ENCODE results near the gene CA11. TPM values are rescaled to one million over a fixed set of nuclear protein-coding genes. Genes with fewer than 3 reads are reported as not detected.
"Not testable (repeated sequence)": the region's sequence is repeated elsewhere in the genome, so short reads cannot be mapped to it uniquely, and the experiment has no call there.

The CA11 gene
- total RNA-seq, 1 experiment from 2014 or later: 2.3 TPM

- DNase-seq (ENCODE audit: low spot score): no peak
Measured at GRCh38 chr19:48669903-48670668, 24.1 kb upstream of the CA11 start.

- no peak for DNase-seq (ENCODE audit: low spot score)
Measured at GRCh38 chr19:48668761-48669160, 22.8 kb upstream of the CA11 start.

DNA sequence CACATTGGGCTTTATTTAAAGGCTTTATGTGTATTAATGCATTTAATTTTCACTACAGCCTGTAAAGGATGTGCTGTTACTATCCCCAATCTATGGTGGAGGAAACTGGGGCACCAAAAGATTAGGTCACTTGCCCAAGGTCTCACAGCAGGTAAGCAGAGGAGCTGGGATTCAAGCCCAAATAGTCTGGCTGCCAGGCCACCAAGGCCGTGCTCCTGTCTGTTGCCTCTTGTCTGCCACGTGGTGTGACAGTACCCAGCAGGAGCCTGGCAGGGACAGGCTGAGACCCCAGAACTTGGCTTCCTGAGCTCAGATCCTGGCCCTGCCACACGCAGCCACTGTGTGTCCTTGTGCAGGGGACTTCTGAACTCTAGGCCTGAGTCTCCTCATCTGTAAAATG lies 22.3 kb upstream of the CA11 start:
- no peak for DNase-seq (ENCODE audit: low spot score)

- DNase-seq (ENCODE audit: low spot score): no peak
Measured at GRCh38 chr19:48665786-48666185, 19.8 kb upstream of the CA11 start.

DNA sequence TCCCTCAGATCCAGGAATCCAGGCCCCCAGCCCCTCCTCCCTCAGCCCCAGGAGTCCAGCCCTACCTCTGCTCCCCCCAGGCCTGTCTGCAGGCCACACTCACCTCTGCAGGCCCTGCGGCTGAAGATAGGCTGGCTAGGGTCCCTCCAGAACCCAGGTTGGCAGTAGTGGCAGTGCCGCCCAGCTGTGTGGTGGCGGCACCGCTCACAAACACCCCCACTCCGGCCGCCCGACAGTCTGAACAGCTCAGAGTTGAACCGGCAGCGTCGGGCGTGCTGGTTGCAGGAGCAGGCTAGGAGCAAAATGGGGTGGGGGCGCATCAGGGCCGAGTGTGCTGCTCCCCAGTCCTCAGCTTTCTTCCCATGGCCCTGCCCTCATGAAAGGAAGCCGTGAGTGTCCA lies 18.5 kb upstream of the CA11 start:
- DNase-seq (ENCODE audit: low spot score): no peak

DNA sequence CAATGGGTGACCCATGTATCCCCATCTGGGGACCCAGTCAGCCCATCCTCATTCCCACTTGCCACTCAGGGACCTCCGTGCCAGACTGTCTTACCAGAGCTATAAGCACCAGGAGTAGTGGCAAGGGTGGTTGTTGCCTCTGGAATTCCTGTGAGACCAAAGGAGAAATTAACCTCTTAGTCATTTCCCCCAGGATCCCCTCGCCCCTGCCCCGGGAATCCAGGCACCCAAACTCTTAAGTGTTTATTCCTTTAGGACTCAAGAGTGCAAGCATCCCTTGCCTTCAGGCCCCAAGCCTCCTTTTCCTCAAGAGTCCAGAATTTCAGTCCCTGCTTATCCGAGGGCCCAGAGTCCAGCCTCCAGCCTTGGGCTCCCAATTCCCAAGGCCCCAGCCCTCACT lies 17.7 kb upstream of the CA11 start:
- no peak for DNase-seq (ENCODE audit: low spot score)

DNA sequence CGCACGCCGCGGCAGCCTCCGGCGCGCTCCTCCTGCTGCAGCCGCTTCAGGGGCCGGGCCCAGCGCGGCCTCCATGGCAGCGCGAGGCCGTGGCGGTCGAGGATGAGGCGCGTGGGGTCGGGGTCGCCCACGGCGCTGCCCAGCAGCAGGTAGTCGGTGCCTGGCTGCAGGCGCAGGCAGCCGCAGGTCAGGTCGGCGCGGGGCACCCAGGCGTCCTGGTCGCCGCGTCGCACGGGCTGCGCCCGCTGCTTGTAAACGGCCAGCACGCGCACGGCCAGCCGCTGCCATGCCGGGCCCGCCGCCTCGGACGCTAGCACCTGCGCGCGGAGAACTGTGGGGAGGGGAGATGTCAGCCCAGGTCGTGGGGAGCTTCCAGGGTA lies 15.7 kb upstream of the CA11 start:
- no peak for DNase-seq (ENCODE audit: low spot score)

DNA sequence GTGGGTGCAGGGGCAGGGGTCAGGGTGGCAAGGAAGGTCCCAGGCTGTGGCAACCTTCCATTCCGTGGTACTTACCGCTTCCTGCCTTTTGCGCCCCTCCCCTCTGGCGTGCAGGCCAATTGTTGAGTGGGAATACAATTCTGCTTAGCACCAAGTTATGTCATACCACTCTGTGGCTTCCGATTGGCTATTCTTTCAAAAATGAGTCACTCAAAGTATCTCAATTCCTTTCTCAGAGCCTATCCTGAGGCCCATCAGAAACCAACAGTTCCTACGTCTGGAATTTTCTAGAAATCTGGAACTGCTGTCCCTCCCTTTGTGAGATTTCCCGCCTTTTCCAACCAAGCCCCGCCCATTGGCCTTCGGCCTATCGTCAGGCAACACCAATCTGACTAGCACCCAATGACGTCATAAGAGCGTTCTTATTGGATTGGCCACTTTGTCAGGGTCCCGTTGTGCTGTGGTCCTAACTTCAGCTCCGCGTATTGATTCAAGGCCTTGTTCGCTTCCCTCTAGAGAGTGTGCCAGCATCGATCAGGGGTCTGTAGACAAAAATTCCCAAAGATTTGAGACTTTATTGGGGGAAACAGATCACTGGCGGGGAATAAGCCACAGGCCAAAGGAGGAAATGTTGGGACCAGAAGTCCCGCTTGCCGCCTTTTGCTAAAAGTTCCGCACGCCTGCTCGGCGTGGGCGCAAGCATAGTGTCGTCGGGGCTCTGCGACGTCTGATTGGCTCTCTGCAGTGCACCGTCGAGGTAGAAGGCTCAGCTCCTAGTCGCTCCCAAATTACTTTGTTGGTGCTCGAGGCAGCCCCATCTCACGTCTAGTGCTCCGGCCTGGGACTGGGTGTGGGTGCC lies 15.1 kb upstream of the CA11 start:
- DNase-seq (ENCODE audit: low spot score): peak; percentile 84

DNA sequence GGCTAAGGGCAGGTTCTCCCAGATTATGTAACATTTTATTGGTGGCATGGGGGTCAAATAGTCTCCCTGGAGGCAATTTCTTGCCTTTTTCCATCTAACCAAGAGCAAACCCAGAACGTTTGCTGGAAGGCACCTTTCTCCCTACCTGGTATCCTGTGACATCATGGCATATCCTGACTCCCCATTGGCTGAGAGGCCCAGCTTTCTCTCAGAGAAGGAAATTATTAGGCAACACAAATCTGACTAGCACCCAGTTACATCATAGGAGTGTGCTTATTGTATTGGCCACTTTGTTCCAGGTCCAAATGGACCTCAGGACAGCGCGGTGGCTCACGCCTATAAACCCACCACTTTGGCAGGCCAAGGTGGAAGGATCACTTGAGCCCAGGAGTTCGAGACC lies 13.8 kb upstream of the CA11 start:
- peak; percentile 57 for DNase-seq (ENCODE audit: low spot score)

GRCh38 chr19:48658483-48658882 lies 12.5 kb upstream of the CA11 start:
- no peak for DNase-seq (ENCODE audit: low spot score)

DNA sequence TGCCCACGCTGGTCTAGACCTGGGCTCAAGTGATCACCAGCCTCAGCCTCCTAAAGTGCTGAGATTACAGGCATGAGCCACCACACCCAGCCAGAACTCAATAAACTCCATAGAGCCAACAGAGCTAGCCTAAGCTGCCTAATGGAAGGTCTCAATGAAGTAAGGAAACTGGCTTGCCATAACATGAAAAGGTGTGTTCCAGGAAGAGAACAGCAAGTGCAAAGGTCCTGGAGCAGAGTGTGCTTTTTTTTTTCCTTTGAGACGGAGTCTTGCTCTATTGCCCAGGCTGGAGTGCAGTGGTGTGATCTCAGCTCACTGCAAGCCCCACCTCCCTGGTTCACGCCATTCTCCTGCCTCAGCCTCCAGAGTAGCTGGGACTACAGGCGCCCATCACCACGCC lies 11.8 kb upstream of the CA11 start:
- DNase-seq (ENCODE audit: low spot score): not testable (repeated sequence)

- DNase-seq (ENCODE audit: low spot score): peak; percentile 86
Measured at GRCh38 chr19:48656840-48657474, 11.0 kb upstream of the CA11 start.

GRCh38 chr19:48654299-48655059 lies 8.5 kb upstream of the CA11 start:
- DNase-seq (ENCODE audit: low spot score): no peak

DNA sequence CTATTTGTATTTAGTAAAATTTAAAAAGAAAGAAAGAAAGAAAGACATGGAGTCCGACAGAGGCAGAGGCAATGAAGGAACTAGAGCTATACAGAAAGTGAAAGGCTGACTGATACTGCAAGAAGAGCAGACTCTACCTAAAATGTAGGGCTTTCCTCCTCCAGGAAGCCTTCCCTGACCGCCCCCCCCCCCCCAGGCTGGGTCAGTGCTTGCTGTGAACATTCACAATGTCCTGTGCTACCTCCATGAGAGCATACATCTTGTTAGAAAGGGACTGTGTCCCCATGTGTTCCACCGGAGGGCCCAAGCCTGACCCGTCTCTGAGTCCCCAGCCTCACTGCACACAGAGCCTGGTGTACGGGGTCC lies 5.7 kb upstream of the CA11 start:
- DNase-seq (ENCODE audit: low spot score): no peak

- DNase-seq (ENCODE audit: low spot score): no peak
Measured at GRCh38 chr19:48650974-48651682, 5.1 kb upstream of the CA11 start.

DNA sequence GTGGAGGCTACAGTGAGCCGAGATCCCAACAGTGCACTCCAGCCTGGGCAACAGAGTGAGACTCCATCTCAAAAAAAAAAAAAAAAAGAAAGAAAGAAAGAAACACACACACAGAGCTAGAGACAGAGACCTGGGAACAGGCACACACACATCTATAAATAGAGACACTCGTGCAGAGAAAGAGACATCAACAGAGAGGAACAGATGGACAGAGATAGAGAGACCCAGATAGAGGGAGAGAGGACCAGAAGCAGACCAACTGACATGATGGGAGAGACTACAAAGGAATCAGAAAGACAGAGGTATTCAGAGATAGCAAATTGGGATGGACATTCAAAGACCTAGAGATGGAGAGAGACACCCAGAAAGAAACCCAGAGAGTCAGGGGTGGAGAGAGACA lies 2.1 kb upstream of the CA11 start:
- DNase-seq (ENCODE audit: low spot score): no peak

DNA sequence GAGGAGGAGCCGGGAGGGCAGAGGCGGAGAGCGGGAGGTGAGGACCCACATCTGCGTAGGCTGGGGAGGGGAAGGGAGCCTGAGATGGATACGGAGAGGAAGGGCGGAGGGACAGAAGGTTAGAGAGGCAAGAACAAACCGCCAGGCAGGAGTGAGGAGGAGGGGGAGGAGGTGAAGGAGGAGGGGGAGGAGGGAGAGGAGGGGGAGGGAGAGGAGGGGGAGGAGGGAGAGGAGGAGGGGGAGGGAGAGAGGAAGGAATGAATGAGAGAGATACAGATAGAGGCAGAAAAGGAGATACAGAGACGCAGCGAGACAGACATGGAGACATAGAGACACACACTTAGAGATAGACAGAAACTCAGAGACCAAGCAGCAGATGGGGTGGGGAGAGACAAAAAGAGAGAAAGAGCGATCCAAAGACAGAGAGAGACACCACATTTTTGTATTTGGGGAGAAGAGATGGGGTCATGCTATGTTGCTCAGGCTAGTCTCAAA lies 782 bp upstream of the CA11 start:
- DNase-seq (ENCODE audit: low spot score): no peak

DNA sequence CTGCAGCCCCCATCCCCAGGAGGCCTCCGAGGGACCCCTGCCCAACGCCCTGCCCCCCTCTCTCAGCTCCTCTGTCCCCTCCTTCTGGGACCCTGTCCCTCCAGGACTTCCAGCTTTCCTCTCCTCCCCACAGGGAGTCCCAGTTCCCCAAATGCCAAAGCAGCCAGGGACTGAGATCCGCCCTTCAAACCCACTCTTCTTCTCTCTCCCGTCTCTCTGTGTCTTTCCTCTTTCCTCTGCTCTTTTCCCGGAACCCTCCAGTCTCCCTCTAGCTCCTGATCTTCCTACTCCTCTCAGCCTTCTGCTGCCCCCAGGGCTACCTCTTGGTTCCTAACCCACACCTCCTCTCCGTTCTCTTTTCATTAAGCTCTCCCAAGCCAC lies 377 bp downstream of the CA11 start:
- no peak for DNase-seq (ENCODE audit: low spot score)

DNA sequence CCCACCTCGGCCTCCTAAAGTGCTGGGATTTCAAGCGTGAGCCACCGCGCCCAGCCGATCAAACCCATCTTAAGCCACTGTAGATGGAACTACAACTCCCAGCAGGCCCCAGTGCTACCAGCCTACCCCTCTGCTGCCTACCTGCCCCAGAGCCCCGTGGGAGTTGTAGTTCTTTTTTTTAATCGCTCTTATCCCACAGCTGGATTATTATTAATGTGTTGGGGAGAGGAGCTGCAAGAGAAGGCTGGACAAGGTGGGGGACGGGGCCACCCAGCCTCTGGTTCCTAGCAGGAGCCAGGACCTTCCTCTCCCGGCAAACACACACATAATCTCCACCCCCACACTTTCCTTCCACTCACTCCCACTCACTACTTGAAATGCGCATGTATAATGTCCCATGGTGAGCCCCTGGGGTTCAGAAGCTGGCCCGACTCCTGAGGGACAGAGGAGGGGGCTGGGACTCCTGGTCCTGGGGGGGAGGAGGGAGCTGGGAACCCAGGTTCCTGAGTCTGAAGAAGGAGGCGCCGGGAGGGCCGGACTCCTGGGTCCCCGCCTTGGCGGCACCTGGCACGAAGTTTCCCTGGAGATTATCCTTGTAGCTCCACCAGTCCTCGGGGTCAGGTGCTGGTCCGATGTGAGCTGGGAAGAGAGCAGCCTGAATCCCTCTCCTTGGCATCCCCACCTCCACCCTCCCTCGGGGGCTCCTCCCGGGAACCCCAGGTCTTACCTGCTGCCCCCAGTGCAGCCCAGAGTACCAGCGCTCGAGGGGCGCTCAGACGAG lies 958 bp downstream of the CA11 start:
- peak; percentile 53 for DNase-seq (ENCODE audit: low spot score)

DNA sequence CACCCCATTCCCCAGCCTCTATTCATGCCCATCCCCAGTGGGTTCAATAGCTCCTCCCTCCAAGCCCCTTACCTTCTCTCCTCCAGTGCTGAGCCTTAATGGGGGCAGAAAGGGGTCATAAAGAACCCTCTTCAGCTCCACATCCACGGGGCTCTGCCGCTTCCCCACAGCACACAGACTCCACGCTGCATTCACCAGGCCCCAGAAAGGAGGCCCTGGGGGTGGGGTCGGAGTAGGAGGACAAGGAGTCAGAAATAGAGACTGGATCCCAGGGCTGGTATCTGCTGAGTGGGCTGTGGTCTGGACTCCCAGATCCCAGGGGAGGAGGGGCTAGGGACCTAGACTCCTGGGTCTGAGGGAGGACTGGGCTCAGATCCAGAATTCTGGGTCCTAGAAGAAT lies 1.6 kb downstream of the CA11 start:
- no peak for DNase-seq (ENCODE audit: low spot score)

Measured in A172 (cell line).